Activated T-helper 17 cell treated with anti-CD3 and anti-CD28 coated beads, Interleukin-2, amount 50 U/mL, for 72 hours (primary cell): ENCODE data around the gene SCGB3A2. TPM values are rescaled to one million over a fixed set of nuclear protein-coding genes. Genes with fewer than 3 reads are reported as not detected.

Experiments
- total RNA-seq, 2 donors: library from RNA; stranded (reverse); gene quantifications; one replicate each; pipeline ENCODE4 v1.2.3, GENCODE V29; 2022

Gene SCGB3A2
- total RNA-seq, 2 donors from 2014 or later = not detected

Other genes starting within 250 kb of the SCGB3A2 start
- gene JAKMIP2, start 96.0 kb upstream of the SCGB3A2 start, total RNA-seq = 1 to 10 TPM; 2.4 to 4.3 TPM
- gene SPINK1, start 47.0 kb upstream of the SCGB3A2 start, total RNA-seq = not detected
- not detected for gene C5orf46, start 27.8 kb downstream of the SCGB3A2 start, total RNA-seq
- gene SPINK5, start 185.3 kb downstream of the SCGB3A2 start, total RNA-seq = not detected